T-cell (primary cell): ENCODE measurements around the gene ITGB3BP. TPM values are rescaled to one million over a fixed set of nuclear protein-coding genes. Genes with fewer than 3 reads are reported as not detected.

Experiments
- ATAC-seq, 4 experiments: fragments of 200-7000 bp in 3 of 4; fragments of 150-1000 bp in 1 of 4; cut with Tn5 transposase; replicated peaks in 1 of 4; 1 replicate in 3 of 4; 2 replicates in 1 of 4; pipeline ENCODE4 v1.10.0; 2021; ENCODE audit warnings: moderate library complexity in 3 of 4, mild to moderate bottlenecking in 2 of 4, moderate number of reproducible peaks in 1 of 4
- CTCF ChIA-PET, 2 donors: fragments of 300-600 bp; sonication (Branson Sonifier 250); formaldehyde crosslinking; loops; one replicate each; lab custom pipeline; 2022; ENCODE audit warnings: antibody characterized with exemption in 2 of 2; lab: Charles Lee
- POLR2A ChIA-PET, 2 donors: fragments of 300-600 bp; sonication (Branson Sonifier 250); formaldehyde crosslinking; loops; one replicate each; lab custom pipeline; 2022; ENCODE audit warnings: antibody characterized with exemption in 2 of 2; lab: Charles Lee
- DNase-seq, 35 experiments: peaks; one replicate each; pipeline versions ENCODE4 v3.0.0 to v3.0.0-alpha.2; 2013 to 2023
- H3K27ac ChIP-seq: one replicate; pipeline ENCODE4 v1.5.1; 2013; ENCODE audit warnings: low read length
- H3K27me3 ChIP-seq, 2 experiments: replicated peaks in 1 of 2; 1 replicate in 1 of 2; 2 replicates in 1 of 2; pipeline versions ENCODE4 v1.6.1 to v1.7.0; 2013; ENCODE audit warnings: low read length in 1 of 2, mixed read lengths in 1 of 2; ENCODE audit not compliant: control insufficient read depth in 2 of 2, insufficient read depth in 2 of 2; ENCODE audit errors: extremely low read depth in 1 of 2
- H3K36me3 ChIP-seq, 2 donors: 1 replicate in 1 of 2; 2 replicates in 1 of 2; pipeline versions ENCODE4 v1.6.1 to v1.7.0; 2013; ENCODE audit warnings: low read length in 1 of 2; ENCODE audit not compliant: control insufficient read depth in 2 of 2, insufficient read depth in 1 of 2; ENCODE audit errors: extremely low read depth in 1 of 2
- H3K4me1 ChIP-seq, 2 experiments: 1 replicate in 1 of 2; 2 replicates in 1 of 2; pipeline versions ENCODE4 v1.6.1 to v1.7.0; 2013; ENCODE audit warnings: low read length in 2 of 2, mixed read lengths in 1 of 2; ENCODE audit not compliant: insufficient read depth in 2 of 2, control insufficient read depth in 1 of 2; ENCODE audit errors: extremely low read depth in 1 of 2
- H3K4me3 ChIP-seq, 2 donors: 1 replicate in 1 of 2; 2 replicates in 1 of 2; pipeline versions ENCODE4 v1.5.1 to v1.7.0; 2013; ENCODE audit warnings: mild to moderate bottlenecking in 2 of 2, low read length in 1 of 2, moderate library complexity in 1 of 2; ENCODE audit not compliant: control insufficient read depth in 1 of 2; ENCODE audit errors: extremely low read depth in 1 of 2
- H3K9me3 ChIP-seq: 2 replicates; pipeline ENCODE4 v1.7.0; 2013
- H3K27ac Mint-ChIP-seq, 2 donors: one replicate each; pipeline ENCODE4 v1.8.0; 2020 to 2021; ENCODE audit warnings: mild to moderate bottlenecking in 2 of 2, mixed read lengths in 2 of 2
- H3K27me3 Mint-ChIP-seq, 2 donors: one replicate each; pipeline ENCODE4 v1.8.0; 2021 to 2022; ENCODE audit warnings: mixed read lengths in 2 of 2
- H3K36me3 Mint-ChIP-seq: one replicate; pipeline ENCODE4 v1.8.0; 2021; ENCODE audit warnings: mixed read lengths
- H3K4me1 Mint-ChIP-seq, 3 donors: one replicate each; pipeline ENCODE4 v1.8.0; 2020 to 2022; ENCODE audit warnings: mixed read lengths in 3 of 3, mild to moderate bottlenecking in 1 of 3
- H3K4me3 Mint-ChIP-seq, 3 donors: one replicate each; pipeline ENCODE4 v1.8.0; 2020 to 2022; ENCODE audit warnings: mild to moderate bottlenecking in 3 of 3, mixed read lengths in 3 of 3, moderate library complexity in 3 of 3
- H3K9me3 Mint-ChIP-seq, 3 donors: one replicate each; pipeline ENCODE4 v1.8.0; 2020 to 2022; ENCODE audit warnings: mixed read lengths in 3 of 3
- WGBS: methylation state at CpG from one replicate; pipeline ENCODE4 v1.1.5; 2013; ENCODE audit warnings: missing lambda C conversion rate; ENCODE audit not compliant: insufficient coverage; 5-methylcytosine and 5-hydroxymethylcytosine counted together
- total RNA-seq, 35 experiments: library from RNA in 6 of 35; stranded (reverse) in 6 of 35; fragments of 120-200 nt in 1 of 35; gene quantifications; one replicate each; pipeline versions ENCODE4 v1.2.1 to v1.2.4 and lab custom pipeline; 2013 to 2026

ITGB3BP gene
- total RNA-seq, 5 donors from 2014 or later (not counting 1 experiment from before 2014, with no cell fraction given): 16.6 to 27.3 (median 22.5) TPM

GRCh38 chr1:63498106-63498505 lies 24.9 kb downstream of the ITGB3BP start:
- no CpG with 5 or more reads among the region's 1 CpG for WGBS
- DNase-seq (no peak), ATAC-seq (no peak)
- Mint-ChIP-seq H3K4me1 (peaks cover 0 to 3% (median 0%) of the 10 kb centered on the region in 3 donors), H3K36me3 (peaks cover 36% of the 10 kb centered on the region), H3K27ac (no peak overlapping the region), H3K9me3 (no peaks in the 10 kb centered on the region), H3K4me3 (no peak overlapping the region), H3K27me3 (no peaks in the 10 kb centered on the region)
- Histone ChIP-seq H3K9me3 (no peaks in the 10 kb centered on the region), H3K27me3 (no peaks in the 10 kb centered on the region), H3K36me3 (no peaks in the 10 kb centered on the region), H3K4me1 (no peaks in the 10 kb centered on the region), H3K27ac (no peak overlapping the region), H3K4me3 (no peak overlapping the region)
- POLR2A ChIA-PET: interaction anchor here in 1 of 2 donors (0.5 kb wide), 1 partner anchor 26 kb away, joined by 6 read pairs; no protein-coding TSS in a partner anchor
- CTCF ChIA-PET: no interaction called here

GRCh38 chr1:63497577-63497976 lies 25.4 kb downstream of the ITGB3BP start:
- H3K9me3 ChIP-seq: no peaks in the 10 kb centered on the region
- Mint-ChIP-seq H3K27me3 (no peaks in the 10 kb centered on the region), H3K36me3 (peaks cover 38% of the 10 kb centered on the region), H3K4me1 (peaks cover 0 to 3% (median 0%) of the 10 kb centered on the region in 3 donors), H3K9me3 (no peaks in the 10 kb centered on the region), H3K27ac (no peak overlapping the region), H3K4me3 (no peak overlapping the region)
- no peak for ATAC-seq
- 100% methylated on average over 1 of the region's 2 CpGs for WGBS
- H3K36me3 ChIP-seq: no peaks in the 10 kb centered on the region
- ChIA-PET POLR2A (interaction anchor here in 1 of 2 donors (0.5 kb wide), 1 partner anchor 26 kb away, joined by 6 read pairs; no protein-coding TSS in a partner anchor), CTCF (no interaction called here)
- H3K27ac ChIP-seq: no peak overlapping the region
- no peak overlapping the region for H3K4me3 ChIP-seq
- DNase-seq: no peak
- H3K27me3 ChIP-seq: no peaks in the 10 kb centered on the region
- H3K4me1 ChIP-seq: no peaks in the 10 kb centered on the region

- peaks cover 23% of the 10 kb centered on the region for H3K36me3 Mint-ChIP-seq
- no peak overlapping the region for H3K4me3 Mint-ChIP-seq
- Histone ChIP-seq H3K9me3 (no peaks in the 10 kb centered on the region), H3K4me3 (no peak overlapping the region), H3K36me3 (no peaks in the 10 kb centered on the region), H3K27me3 (no peaks in the 10 kb centered on the region), H3K27ac (no peak overlapping the region), H3K4me1 (no peaks in the 10 kb centered on the region)
- CTCF ChIA-PET: interaction anchor here in 1 of 2 donors (0.6 kb wide), 1 partner anchor 10 kb away, joined by 4 read pairs; no protein-coding TSS in a partner anchor
- no peaks in the 10 kb centered on the region for H3K27me3 Mint-ChIP-seq
- WGBS: 100% methylated on average over 1 of the region's 8 CpGs
- H3K9me3 Mint-ChIP-seq: no peaks in the 10 kb centered on the region
- no peak for ATAC-seq
- DNase-seq: no peak
- POLR2A ChIA-PET: no interaction called here
- H3K4me1 Mint-ChIP-seq: no peaks in the 10 kb centered on the region
- no peak overlapping the region for H3K27ac Mint-ChIP-seq
Observed at GRCh38 chr1:63487336-63488065, 35.5 kb downstream of the ITGB3BP start.

- no peaks in the 10 kb centered on the region for H3K9me3 ChIP-seq
- peaks cover 20% of the 10 kb centered on the region for H3K36me3 Mint-ChIP-seq
- CTCF ChIA-PET: no interaction called here
- H3K4me1 Mint-ChIP-seq: no peaks in the 10 kb centered on the region
- no peak overlapping the region for H3K4me3 Mint-ChIP-seq
- no peaks in the 10 kb centered on the region for H3K4me1 ChIP-seq
- H3K27ac Mint-ChIP-seq: no peak overlapping the region
- no peaks in the 10 kb centered on the region for H3K36me3 ChIP-seq
- H3K9me3 Mint-ChIP-seq: no peaks in the 10 kb centered on the region
- no peaks in the 10 kb centered on the region for H3K27me3 ChIP-seq
- no peak overlapping the region for H3K4me3 ChIP-seq
- no peaks in the 10 kb centered on the region for H3K27me3 Mint-ChIP-seq
- DNase-seq: no peak
- POLR2A ChIA-PET: no interaction called here
- ATAC-seq: no peak
- H3K27ac ChIP-seq: no peak overlapping the region
- WGBS: no CpG with 5 or more reads among the region's 1 CpG
Observed at GRCh38 chr1:63486629-63487028, 36.4 kb downstream of the ITGB3BP start.

- no peak for DNase-seq
- Histone ChIP-seq H3K27me3 (no peaks in the 10 kb centered on the region), H3K4me1 (no peaks in the 10 kb centered on the region), H3K4me3 (no peak overlapping the region), H3K27ac (no peak overlapping the region), H3K36me3 (no peaks in the 10 kb centered on the region), H3K9me3 (no peaks in the 10 kb centered on the region)
- no peak for ATAC-seq
- Mint-ChIP-seq H3K27me3 (no peaks in the 10 kb centered on the region), H3K27ac (no peak overlapping the region), H3K4me1 (no peaks in the 10 kb centered on the region), H3K4me3 (no peak overlapping the region), H3K36me3 (peaks cover 15% of the 10 kb centered on the region), H3K9me3 (no peaks in the 10 kb centered on the region)
- CTCF ChIA-PET: no interaction called here
- no CpG with 5 or more reads among the region's 1 CpG for WGBS
- POLR2A ChIA-PET: no interaction called here
Observed at GRCh38 chr1:63480057-63480456, 43.0 kb downstream of the ITGB3BP start.

GRCh38 chr1:63475761-63476160 lies 47.3 kb downstream of the ITGB3BP start:
- CTCF ChIA-PET: interaction anchor here in 1 of 2 donors (0.7 kb wide), 2 partner anchors 644 to 868 kb away, joined by 3 to 6 read pairs; no protein-coding TSS in a partner anchor
- no peaks in the 10 kb centered on the region for H3K27me3 ChIP-seq
- H3K36me3 ChIP-seq: no peaks in the 10 kb centered on the region
- no peak overlapping the region for H3K27ac ChIP-seq
- H3K4me1 ChIP-seq: no peaks in the 10 kb centered on the region
- no peaks in the 10 kb centered on the region for H3K4me1 Mint-ChIP-seq
- no peak for ATAC-seq
- peaks cover 0 to 1% (median 1%) of the 10 kb centered on the region in 3 donors for H3K9me3 Mint-ChIP-seq
- POLR2A ChIA-PET: no interaction called here
- no peak overlapping the region for H3K27ac Mint-ChIP-seq
- H3K4me3 ChIP-seq: no peak overlapping the region
- H3K36me3 Mint-ChIP-seq: peaks cover 14% of the 10 kb centered on the region
- no peak overlapping the region for H3K4me3 Mint-ChIP-seq
- no peak for DNase-seq
- WGBS: 95% methylated on average over 6 of the region's 7 CpGs
- no peaks in the 10 kb centered on the region for H3K9me3 ChIP-seq
- H3K27me3 Mint-ChIP-seq: no peaks in the 10 kb centered on the region
